ENCODE data around the gene ITGB3.
"Not testable (repeated sequence)": the region's sequence is repeated elsewhere in the genome, so short reads cannot be mapped to it uniquely, and the experiment has no call there.

Gene ITGB3

GRCh38 chr17:47223007-47223406, 30.6 kb upstream of the ITGB3 start:
- DNase-seq (ENCODE audit: low spot score), result no peak

GRCh38 chr17:47223460-47223859, 30.2 kb upstream of the ITGB3 start:
- no peak for DNase-seq (ENCODE audit: low spot score)

GRCh38 chr17:47224077-47224476, 29.6 kb upstream of the ITGB3 start:
- DNase-seq (ENCODE audit: low spot score), result not testable (repeated sequence)

DNA sequence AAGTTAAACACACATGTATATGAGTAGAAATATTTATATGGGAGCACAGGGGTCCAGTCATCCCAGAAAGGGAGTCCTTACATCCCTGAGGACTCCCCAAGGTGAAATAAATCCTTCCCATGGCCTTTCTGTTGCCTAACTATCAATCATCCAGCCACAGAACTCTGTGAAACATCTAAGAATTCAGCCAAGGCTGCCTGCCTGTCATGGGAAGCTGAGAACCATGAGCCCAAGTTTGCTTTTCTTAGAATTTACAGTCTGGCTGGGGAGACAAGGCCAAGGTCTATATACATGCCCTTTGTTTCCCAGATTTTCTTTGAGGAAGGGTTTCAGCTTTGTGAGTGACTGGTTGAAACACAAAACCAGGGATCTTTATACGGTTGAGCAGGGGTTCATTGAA, 28.7 kb upstream of the ITGB3 start:
- no peak for DNase-seq (ENCODE audit: low spot score)

GRCh38 chr17:47225436-47225858, 28.2 kb upstream of the ITGB3 start:
- DNase-seq (ENCODE audit: low spot score), result peak; percentile 75

DNA sequence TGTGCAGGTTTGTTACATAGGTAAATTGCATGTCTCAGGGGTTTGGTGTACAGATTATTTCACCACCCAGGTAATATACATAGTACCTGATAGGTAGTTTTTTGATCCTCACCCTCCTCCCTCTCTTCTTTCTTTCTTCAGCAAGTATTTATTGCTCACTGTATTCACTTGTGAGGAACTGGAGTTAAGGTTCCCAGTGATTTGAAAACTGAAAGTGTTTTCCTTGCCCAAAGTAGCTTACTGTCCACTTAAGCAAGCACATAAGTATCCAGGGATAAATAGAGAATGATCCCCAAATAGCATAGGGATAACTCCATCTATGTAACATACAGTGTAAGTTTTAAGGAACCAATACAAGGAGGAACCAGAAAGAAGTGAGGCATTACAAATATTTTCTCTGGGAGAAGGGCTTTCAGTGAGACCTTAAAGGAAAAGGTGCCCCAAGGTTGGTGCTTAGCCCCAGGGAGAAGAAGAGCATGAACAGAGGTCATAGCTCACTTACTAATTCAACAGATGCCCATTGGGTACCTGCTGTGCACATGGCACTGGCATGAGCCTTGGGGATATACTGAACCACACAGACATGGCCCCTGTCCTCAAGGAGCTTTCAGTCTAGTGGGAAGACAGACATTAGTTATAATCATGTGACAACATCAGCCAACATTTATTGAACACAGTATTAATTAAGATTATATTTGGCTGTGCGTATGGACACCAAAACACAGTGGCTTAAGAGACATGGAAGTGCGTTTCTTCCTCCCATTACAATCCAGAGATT, 27.5 kb upstream of the ITGB3 start:
- no peak for DNase-seq (ENCODE audit: low spot score)

GRCh38 chr17:47227862-47228261, 25.8 kb upstream of the ITGB3 start:
- DNase-seq (ENCODE audit: low spot score), result no peak

- peak; percentile 87 for DNase-seq (ENCODE audit: low spot score)
Measured at GRCh38 chr17:47229535-47230443, 23.8 kb upstream of the ITGB3 start.

DNA sequence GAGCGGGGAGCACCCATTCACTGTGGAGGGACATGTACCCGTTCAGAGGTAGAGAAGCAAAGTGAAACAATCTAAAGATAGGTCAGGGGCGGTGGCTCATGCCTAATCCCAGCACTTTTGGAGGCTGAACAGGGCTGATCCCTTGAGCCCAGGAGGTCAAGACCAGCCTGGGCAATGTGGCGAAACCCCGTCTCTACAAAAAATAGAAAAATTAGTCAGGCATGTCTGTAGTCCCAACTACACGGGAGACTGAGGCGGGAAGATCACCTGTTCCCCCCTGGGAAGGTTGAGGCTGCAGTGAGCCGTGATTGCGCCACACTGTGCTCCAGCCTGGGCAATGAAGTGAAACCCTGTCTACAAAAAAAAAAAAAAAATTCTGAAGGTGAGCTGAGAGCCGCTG, 22.8 kb upstream of the ITGB3 start:
- DNase-seq (ENCODE audit: low spot score), result no peak

DNA sequence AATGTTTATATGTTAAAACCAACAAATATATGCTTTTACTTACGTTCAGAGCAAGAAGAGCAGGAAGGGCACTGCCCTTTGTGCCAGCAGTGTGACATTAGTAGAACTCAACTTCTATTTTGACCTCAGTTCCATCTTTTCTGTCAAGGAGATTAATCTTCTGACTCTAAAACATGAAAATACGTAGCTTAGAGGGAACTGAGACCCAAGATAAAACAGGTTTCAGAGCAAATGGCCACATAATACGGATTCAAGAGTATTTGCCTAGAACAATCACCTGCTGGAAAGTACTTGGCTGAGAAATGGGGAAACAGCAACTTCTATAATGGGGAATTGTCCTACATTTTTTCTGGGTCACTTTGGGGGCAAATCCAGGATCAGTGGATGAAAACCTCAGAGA, 22.3 kb upstream of the ITGB3 start:
- DNase-seq (ENCODE audit: low spot score), result no peak

DNA sequence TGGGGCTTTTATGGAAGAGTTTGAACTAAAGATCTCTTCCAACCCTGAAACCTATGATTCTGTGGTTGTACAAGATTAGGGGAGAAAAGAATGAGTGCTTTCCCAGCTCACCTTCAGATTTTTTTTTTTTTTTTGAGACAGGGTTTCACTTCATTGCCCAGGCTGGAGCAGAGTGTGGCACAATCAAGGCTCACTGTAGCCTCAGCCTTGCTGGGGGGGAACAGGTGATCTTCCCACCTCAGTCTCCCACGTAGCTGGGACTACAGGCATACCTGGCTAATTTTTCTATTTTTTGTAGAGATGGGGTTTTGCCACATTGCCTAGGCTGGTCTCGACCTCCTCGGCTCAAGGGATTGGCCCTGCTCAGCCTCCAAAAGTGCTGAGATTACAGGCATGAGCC, 21.8 kb upstream of the ITGB3 start:
- DNase-seq (ENCODE audit: low spot score), result no peak

- DNase-seq (ENCODE audit: low spot score), result no peak
Measured at GRCh38 chr17:47232465-47232864, 21.2 kb upstream of the ITGB3 start.

DNA sequence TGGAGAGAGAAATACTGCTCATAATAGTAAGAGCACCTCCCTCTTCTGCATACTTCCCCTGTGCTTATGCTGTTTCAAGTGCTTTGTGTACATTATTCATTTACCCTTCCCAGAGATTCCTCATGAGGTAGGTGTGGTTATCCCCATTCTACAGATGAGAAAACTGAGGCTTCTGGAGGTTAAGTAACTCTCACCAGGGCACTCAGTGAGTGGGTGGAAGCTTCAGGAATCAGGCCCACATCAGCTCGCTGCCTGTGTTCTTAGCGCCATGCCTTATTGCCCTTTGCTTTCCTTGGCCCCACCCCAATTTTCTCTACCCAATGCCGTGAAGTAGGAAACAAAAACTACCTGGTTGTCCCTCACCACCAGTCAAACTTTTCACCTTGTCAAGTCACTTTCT, 18.1 kb upstream of the ITGB3 start:
- DNase-seq (ENCODE audit: low spot score), result no peak

DNA sequence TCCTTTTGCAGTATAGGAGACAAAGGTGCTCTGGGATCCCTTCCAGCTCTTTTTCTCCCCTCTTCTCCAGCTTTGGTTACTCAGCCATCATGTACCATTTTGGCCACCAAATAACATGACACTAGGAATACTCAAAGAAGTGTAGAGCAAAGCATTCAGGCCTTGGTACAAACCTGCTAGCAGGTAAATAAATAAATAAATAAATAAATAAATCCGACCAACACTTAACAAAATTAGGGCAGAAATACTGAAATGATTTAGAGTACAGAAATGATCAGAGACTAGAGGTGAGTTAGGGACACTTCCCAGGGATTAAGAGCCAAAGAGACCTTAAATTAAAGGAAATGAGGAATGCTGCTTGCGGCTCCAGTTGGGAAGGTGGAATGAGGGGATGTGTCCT, 17.7 kb upstream of the ITGB3 start:
- DNase-seq (ENCODE audit: low spot score), result no peak

- no peak for DNase-seq (ENCODE audit: low spot score)
Measured at GRCh38 chr17:47237841-47238240, 15.8 kb upstream of the ITGB3 start.

DNA sequence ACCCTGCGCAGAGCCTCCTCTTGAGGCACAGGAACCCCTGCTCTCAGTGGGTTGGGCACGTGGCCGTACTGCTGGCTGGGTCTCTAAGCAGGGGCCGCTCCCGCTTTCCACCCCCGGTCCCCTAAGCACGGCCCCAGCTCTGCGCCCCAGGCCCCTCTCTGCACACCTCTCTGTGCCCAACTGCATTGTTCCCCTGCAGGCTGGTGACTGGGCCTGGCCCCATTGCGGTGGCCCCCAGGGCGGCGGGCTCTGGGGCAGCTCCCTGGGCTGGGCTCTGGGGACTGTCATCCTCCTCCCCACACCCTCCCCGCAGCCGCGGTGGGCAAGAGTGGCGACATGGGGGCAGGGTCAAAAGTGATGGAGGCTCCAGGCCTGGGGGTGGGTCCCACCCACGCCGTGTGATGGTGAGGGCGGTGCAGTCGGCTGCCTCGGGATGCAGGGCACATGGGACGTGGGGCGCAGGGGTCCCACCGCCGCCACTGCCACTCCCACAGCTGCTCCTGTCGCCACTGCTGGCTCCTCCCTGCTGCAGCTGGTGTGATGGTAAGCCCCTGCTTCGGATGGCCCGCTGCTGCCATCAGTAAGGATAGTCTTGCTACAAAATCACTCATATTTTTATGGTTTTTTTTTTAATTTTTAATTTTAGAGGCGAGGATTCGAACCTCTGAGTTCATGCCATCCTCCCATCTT, 15.2 kb upstream of the ITGB3 start:
- no peak for DNase-seq (ENCODE audit: low spot score)

DNA sequence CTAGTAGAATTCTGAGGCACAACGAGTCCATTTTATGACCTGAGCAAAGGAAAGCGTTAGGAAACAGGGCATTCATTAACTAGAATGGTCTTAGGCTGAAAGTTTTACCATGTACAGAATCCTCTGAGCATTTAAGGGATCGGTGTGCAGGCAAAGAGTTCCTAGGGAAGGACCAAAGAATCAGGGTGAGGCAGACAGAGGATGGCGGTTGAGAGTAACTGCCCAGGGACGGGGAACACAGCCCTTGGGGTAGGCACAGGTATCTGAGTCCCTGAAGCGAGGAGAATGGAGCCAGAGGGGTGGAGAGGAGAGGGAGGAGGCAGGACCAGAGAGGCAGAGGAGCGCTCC, 14.0 kb upstream of the ITGB3 start:
- no peak for DNase-seq (ENCODE audit: low spot score)

DNA sequence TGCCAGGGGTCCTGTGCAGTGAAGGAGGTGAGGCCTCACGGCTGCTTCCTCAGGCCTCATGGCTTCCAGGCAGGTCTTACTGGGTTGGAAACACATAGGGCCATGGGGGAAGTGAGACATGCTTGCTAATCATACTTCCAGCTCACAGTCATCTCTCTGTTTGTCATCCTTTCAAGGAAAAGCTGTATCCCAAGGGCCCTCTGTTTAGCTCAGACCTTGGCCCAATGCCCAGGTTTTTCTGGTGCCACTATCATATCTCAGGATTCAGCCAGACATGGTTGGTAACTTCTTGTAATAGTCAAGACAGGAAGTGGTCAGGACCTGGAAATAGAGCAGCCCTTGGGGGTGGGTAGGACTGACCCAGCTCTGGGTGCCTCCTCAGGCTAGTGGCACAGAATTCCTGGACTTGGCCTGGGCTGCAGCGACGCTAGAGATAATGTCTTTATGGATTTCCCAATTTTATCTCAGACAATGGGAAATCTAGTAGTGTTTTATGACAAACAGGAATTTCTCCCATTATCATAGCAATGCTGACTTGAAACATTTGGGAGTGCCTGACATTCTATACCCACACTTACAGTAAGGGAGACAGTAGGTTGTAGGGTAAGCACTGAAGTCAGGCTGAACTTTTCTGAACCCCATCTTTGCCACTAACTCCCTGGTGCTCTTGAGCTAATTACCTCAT, 13.5 kb upstream of the ITGB3 start:
- peak; percentile 90 for DNase-seq (ENCODE audit: low spot score)

GRCh38 chr17:47240806-47241205, 12.8 kb upstream of the ITGB3 start:
- DNase-seq (ENCODE audit: low spot score), result peak; percentile 34

DNA sequence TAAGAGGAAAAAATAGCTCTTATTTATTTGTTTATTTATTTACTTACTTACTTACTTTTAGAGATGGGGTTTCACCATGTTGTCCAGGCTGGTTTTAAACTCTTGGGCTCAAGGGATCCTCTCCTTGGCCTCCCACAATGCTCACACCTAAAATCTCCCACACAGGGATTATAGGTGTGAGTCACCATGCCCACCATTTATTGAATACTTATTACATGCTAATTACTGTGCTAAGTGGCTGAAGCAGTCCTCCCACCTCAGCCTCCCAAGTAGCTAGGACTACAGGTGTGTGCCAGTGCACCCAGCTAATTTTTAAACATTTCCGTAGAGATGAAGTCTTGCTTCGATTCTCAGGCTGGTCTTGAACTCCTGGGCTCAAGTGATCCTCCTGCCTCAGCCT, 11.0 kb upstream of the ITGB3 start:
- no peak for DNase-seq (ENCODE audit: low spot score)

GRCh38 chr17:47243737-47244598, 9.7 kb upstream of the ITGB3 start:
- no peak for DNase-seq (ENCODE audit: low spot score)

Data from pons (tissue), 1 donor.